GM13976 (cell line): ENCODE data around the gene GPATCH2.
"Not testable (repeated sequence)": the region's sequence is repeated elsewhere in the genome, so short reads cannot be mapped to it uniquely, and the experiment has no call there.

Experiments used
- DNase-seq: peaks from one replicate; pipeline ENCODE4 v3.0.0; 2012; ENCODE audit warnings: low spot score
- CTCF ChIP-seq: IDR thresholded peaks from 2 replicates; pipeline ENCODE4 v1.5.1; 2012; ENCODE audit warnings: borderline replicate concordance, mild to moderate bottlenecking; ENCODE audit not compliant: insufficient read depth; ENCODE audit errors: extremely low read depth, missing control alignments, control extremely low read depth
- in situ Hi-C: fragments of 300-500 bp; cut with MboI; formaldehyde crosslinking; loops from one replicate; pipeline ENCODE4 v1.12.0; 2022; ENCODE audit warnings: low sequenced_read_pairs, mixed read lengths, inconsistent platforms; ENCODE audit not compliant: unreplicated experiment

GPATCH2 gene

GRCh38 chr1:217393896-217394295 lies 237.0 kb downstream of the GPATCH2 start:
- DNase-seq, result no peak
- no peak for TF ChIP-seq CTCF
- in situ Hi-C loops, result no loop called here

GRCh38 chr1:217392441-217392840 lies 238.4 kb downstream of the GPATCH2 start:
- in situ Hi-C loops, result no loop called here
- no peak for DNase-seq
- TF ChIP-seq CTCF, result no peak

GRCh38 chr1:217389895-217390294 lies 241.0 kb downstream of the GPATCH2 start:
- TF ChIP-seq CTCF, result no peak
- in situ Hi-C loops, result no loop called here

GRCh38 chr1:217388522-217389065 lies 242.3 kb downstream of the GPATCH2 start:
- DNase-seq, result no peak
- in situ Hi-C loops, result no loop called here
- no peak for TF ChIP-seq CTCF

More at GRCh38 chr1:217389895-217390294, 241.0 kb downstream of the GPATCH2 start:
- DNase-seq, result no peak

GRCh38 chr1:217381773-217382172 lies 249.1 kb downstream of the GPATCH2 start:
- DNase-seq, in situ Hi-C loops: not testable (repeated sequence)

GRCh38 chr1:217379804-217380203 lies 251.1 kb downstream of the GPATCH2 start:
- in situ Hi-C loops, DNase-seq: not testable (repeated sequence)

- DNase-seq, result no peak
- in situ Hi-C loops, result no loop called here
- no peak for TF ChIP-seq CTCF
These were observed 251.6 kb downstream of the GPATCH2 start for GRCh38 chr1:217379336-217379735.
